Activated CD4-positive, alpha-beta memory T cell treated with anti-CD3 and anti-CD28 coated beads for 36 hours (primary cell): Measurements from ENCODE around the gene KPTN. TPM values are rescaled to one million over a fixed set of nuclear protein-coding genes. Genes with fewer than 3 reads are reported as not detected.

ENCODE experiments used
- CTCF ChIA-PET: fragments of 350-600 bp; sonication (Branson Sonifier 250); formaldehyde crosslinking; loops from one replicate; lab custom pipeline; 2021; ENCODE audit warnings: antibody characterized with exemption, inconsistent platforms; lab: Charles Lee
- POLR2A ChIA-PET: fragments of 350-600 bp; sonication (Branson Sonifier 250); formaldehyde crosslinking; loops from one replicate; lab custom pipeline; 2021; ENCODE audit warnings: antibody characterized with exemption; lab: Charles Lee
- DNase-seq: peaks from one replicate; pipeline ENCODE4 v3.0.0-alpha.2; 2020
- H3K27ac Mint-ChIP-seq: one replicate; pipeline ENCODE4 v1.8.0; 2021; ENCODE audit warnings: mixed read lengths
- H3K27me3 Mint-ChIP-seq: one replicate; pipeline ENCODE4 v1.8.0; 2021; ENCODE audit warnings: mixed read lengths
- H3K36me3 Mint-ChIP-seq: one replicate; pipeline ENCODE4 v1.8.0; 2021; ENCODE audit warnings: mixed read lengths
- H3K4me1 Mint-ChIP-seq: one replicate; pipeline ENCODE4 v1.8.0; 2021; ENCODE audit warnings: low read depth, mixed read lengths
- H3K4me3 Mint-ChIP-seq: one replicate; pipeline ENCODE4 v1.8.0; 2021; ENCODE audit warnings: mild to moderate bottlenecking, mixed read lengths
- H3K9me3 Mint-ChIP-seq: one replicate; pipeline ENCODE4 v1.8.0; 2021; ENCODE audit warnings: mixed read lengths
- intact Hi-C: fragments of 100-400 bp; cut with micrococcal nuclease; formaldehyde crosslinking; loops from one replicate; pipeline ENCODE4 v1.15.1; 2023
- total RNA-seq, 2 experiments: library from RNA; stranded (reverse); gene quantifications; one replicate each; pipeline ENCODE4 v1.2.3, GENCODE V29; 2021

KPTN gene
- total RNA-seq, 2 experiments from 2014 or later = 7.0 to 9.2 TPM

DNA sequence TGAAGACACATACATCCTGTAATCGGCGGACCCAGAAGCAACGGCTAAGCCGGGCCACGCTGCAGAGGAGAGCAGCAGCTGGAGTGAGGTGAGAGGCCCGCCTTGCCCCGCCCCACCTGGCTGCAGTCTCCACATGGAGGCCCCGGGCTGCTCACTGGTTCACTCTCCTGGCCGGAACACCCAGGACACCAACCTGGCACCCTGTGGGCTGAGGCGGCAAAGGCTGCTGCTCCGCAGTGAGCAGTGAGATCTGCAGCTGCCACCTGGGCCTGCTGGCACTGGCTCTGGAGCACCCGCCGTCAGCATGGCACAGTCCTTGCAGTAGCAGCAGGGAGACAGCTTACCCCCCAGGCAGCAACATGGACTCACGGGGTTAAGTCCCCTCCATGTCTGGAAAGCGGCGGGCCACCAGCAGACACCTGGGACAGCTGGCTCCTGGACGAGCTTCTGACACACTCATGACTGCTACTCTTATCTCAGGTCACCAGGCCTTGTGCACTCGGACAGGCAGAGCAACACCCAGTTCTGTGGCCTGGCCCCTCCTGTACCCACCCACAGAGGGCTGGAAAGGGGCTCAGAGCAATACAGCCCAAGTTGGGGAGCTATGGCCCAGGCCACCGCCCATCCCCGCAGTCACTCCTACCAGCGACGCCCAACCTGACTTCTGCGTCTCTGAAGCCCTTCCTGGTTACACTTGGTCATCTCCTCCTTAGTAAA lies 13.2 kb upstream of the KPTN start:
- intact Hi-C loops = no loop called here
- Mint-ChIP-seq H3K4me1 (no peaks in the 10 kb centered on the region), H3K27me3 (no peaks in the 10 kb centered on the region), H3K27ac (no peak overlapping the region), H3K4me3 (no peak overlapping the region), H3K9me3 (no peaks in the 10 kb centered on the region), H3K36me3 (peaks cover 3% of the 10 kb centered on the region)
- no peak for DNase-seq
- CTCF ChIA-PET = interaction anchor here (4.0 kb wide), 1 partner anchor 13 kb away, joined by 17 read pairs; the partner anchor contains the start of gene KPTN
- POLR2A ChIA-PET = no interaction called here

DNA sequence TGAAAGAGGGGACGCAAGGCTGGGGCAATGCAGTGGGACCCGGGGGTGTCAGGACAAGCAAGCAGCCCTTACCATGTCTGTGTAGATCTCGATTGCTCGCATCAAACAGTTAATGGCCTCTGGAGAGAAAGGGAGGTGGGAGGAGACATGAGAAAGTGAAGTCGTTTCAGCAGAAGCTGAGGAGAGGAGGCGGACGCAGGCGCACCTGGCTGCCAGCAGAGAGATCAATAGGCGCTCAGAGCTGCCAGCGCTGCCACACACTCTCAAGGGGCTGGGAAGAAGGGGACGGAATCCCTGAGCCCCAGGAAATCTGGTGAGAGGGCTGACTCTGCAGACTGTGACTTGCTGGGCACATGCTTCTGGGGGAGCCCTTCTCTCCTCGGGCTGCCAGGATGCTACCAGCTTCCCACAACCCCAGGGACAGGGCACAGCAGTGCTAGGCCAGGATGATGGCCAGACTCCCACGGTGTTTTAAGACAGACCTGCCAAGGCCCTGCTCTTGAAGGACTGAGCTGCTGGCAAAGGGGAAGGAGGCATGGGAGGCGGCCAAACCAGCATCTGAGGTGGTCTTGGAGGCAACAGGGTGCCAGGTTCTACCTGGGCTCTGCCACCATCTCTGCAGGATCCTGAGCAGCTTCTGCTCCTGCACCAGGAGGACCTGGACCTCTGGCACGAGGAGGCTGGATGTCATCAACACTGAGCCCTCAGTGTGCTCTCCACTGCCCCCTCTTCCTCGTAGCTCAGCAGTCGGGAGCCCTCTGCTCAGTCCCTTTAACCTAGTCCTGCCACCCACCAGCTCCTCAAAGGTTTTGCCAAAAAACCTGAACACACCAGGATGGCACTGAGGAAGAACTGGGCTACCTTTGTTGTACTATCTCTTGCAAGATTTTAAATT lies 11.7 kb upstream of the KPTN start:
- POLR2A ChIA-PET = interaction anchor here (1.0 kb wide), 1 partner anchor 12 kb away, joined by 4 read pairs; no protein-coding TSS in a partner anchor
- DNase-seq = no peak
- H3K4me1 Mint-ChIP-seq = no peaks in the 10 kb centered on the region
- H3K27ac Mint-ChIP-seq = no peak overlapping the region
- no peaks in the 10 kb centered on the region for H3K36me3 Mint-ChIP-seq
- intact Hi-C loops = no loop called here
- no peak overlapping the region for H3K4me3 Mint-ChIP-seq
- no peaks in the 10 kb centered on the region for H3K9me3 Mint-ChIP-seq
- CTCF ChIA-PET = interaction anchor here (4.0 kb wide), 1 partner anchor 11 kb away, joined by 17 read pairs; the partner anchor contains the start of gene KPTN
- no peaks in the 10 kb centered on the region for H3K27me3 Mint-ChIP-seq

DNA sequence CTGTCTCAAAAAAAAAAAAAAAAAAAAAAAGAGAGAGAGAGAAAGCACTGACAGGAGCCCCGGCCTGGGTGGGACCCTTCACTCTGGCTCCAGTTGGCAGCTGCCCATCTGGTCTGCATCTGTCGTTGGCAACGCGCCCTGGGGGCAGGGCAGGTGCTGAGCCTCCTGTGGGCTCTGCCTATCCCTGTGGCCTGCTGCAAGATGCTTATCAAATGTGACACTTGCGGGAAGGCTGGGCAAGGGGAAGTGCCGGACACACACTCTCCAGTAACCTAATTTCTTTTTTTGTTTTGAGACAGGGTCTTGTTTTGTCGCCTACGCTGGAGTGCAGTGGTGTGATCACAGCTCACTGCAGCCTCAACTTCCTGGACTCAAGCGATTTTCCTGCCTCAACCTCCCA lies 10.7 kb upstream of the KPTN start:
- intact Hi-C loops = no loop called here
- Mint-ChIP-seq H3K4me1 (no peaks in the 10 kb centered on the region), H3K27ac (no peak overlapping the region), H3K9me3 (no peaks in the 10 kb centered on the region), H3K36me3 (no peaks in the 10 kb centered on the region), H3K4me3 (no peak overlapping the region), H3K27me3 (no peaks in the 10 kb centered on the region)
- ChIA-PET POLR2A (interaction anchor here (0.6 kb wide), 1 partner anchor 610 kb away, joined by 3 read pairs; no protein-coding TSS in a partner anchor), CTCF (interaction anchor here (0.8 to 4.0 kb wide), 2 partner anchors 10 to 210 kb away, joined by 3 to 17 read pairs; partner anchors contain the start of gene KPTN)
- DNase-seq = no peak

DNA sequence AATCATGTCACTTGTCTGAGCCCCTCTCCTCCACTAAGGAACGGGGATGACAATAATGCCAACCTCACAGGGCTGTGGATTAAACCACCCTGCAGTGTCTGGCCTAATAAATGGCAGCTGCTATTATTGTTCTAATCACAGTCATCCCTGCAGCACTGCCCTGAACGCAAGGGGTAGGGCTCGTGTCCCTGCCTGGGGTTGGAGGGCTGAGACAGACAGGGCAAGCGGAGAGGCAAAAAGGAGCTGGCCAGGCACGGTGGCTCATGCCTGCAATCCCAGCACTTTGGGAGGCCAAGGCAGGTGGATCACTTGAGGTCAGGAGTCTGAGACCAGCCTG lies 10.2 kb upstream of the KPTN start:
- Mint-ChIP-seq H3K4me1 (no peaks in the 10 kb centered on the region), H3K9me3 (no peaks in the 10 kb centered on the region), H3K36me3 (no peaks in the 10 kb centered on the region), H3K27ac (no peak overlapping the region), H3K4me3 (no peak overlapping the region), H3K27me3 (no peaks in the 10 kb centered on the region)
- intact Hi-C loops = no loop called here
- POLR2A ChIA-PET = no interaction called here
- DNase-seq = no peak
- CTCF ChIA-PET = interaction anchor here (0.8 to 4.0 kb wide), 2 partner anchors 10 to 210 kb away, joined by 3 to 17 read pairs; partner anchors contain the start of gene KPTN

DNA sequence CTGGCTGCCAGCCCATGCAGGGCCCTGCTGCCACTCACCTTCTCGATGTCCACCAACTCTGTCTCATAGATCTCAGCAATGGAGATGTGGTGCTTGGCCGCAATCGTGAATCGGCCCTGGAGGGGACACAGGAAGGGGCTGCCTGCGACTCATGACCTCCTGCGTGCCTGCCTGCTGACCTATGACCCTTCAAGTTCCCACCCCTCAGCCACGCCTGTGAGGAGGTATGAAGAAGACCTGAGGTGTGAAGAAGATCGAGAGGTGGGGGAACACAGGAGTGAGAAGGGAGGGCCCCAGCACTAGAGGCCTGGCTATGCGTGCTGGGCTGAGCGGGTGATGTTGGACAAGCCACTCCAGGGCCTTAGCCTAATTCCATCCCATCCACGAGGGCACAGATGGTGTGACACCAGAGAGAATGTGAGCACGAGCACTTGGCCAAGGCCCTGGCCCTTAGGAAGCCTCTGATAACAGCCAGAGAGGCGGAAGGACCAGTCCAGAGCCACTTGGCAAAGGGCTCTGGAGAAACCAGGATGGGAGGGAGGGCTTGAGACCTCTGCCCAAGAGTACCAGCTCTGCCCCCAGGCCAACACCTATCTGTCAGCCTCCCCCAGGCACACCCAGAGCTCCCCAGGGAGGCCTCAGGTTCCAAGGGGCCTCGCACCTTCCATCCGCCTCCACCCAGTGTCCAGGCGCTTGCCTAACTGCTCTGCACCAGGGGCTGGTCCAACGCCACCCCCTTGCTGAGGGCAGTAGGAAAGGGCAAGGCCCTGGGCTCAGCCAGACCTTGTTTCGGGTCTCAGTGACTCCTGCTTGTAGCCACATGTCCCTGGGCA lies 9.6 kb upstream of the KPTN start:
- no peak overlapping the region for H3K27ac Mint-ChIP-seq
- H3K4me3 Mint-ChIP-seq = no peak overlapping the region
- intact Hi-C loops = no loop called here
- H3K9me3 Mint-ChIP-seq = no peaks in the 10 kb centered on the region
- ChIA-PET POLR2A (no interaction called here), CTCF (interaction anchor here (4.0 kb wide), 1 partner anchor 9 kb away, joined by 17 read pairs; the partner anchor contains the start of gene KPTN)
- no peaks in the 10 kb centered on the region for H3K27me3 Mint-ChIP-seq
- H3K36me3 Mint-ChIP-seq = no peaks in the 10 kb centered on the region
- no peaks in the 10 kb centered on the region for H3K4me1 Mint-ChIP-seq
- DNase-seq = no peak

DNA sequence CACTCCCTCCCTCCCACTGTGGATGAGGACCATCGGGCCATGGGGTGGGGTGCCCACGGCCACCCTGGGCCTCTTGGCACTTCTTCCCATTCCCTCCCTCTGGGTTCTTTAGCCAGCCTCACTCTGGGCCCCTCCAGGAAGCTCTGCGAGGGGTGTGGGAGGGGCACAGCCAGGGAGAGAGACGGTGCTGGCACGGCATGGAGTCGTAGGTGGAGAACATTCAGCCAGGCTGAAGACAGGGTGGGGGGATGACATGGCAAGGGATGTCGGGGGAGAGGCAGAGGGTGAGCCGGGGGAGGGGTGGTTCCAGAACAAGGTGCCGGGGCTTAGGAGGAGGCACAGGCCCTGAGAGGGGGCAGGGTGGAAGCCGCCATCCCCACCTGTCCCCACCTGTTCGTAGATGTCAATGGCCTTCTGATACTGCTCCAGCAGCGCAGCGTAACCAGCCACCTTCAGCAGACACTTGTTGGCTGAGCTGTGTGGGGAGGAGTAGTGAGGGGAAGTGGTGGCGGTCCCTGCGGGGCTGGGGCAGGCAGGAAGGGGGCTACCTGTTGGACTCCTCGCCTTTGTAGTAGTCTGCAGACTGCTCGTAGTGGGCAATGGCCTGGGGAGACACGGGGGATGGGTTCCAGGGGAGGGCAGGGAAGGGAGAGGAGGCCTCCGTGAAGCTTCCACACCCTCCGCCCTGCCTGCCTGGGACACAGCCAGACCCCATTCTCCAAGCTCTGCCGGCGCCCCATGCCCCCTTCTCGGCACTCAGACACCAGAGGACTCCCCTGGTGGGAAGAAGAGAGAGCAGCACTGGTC lies 8.8 kb upstream of the KPTN start:
- no peak overlapping the region for H3K4me3 Mint-ChIP-seq

DNA sequence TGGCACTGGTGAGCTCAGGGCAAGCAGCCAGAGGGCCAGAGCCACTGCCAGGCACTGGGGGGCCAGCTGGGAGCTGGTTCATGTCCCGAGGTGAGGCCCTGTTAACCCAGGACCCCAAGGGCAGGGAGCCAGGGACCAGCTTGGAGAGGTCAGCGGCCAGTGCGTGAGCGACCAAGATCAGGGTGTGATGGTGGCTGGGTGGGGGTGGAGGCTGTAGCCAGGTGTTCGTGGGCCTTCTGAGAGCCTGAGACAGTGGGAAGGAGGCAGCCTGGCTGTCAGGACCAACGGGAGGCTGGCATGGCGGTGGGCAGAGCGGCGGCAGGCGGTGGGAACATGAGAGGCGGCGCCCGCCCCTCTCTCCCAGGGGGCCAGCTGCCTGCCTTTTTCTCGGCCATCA lies 8.1 kb upstream of the KPTN start:
- no peaks in the 10 kb centered on the region for H3K9me3 Mint-ChIP-seq
- no peaks in the 10 kb centered on the region for H3K27me3 Mint-ChIP-seq
- intact Hi-C loops = no loop called here
- no peaks in the 10 kb centered on the region for H3K4me1 Mint-ChIP-seq
- no peak for DNase-seq
- ChIA-PET POLR2A (no interaction called here), CTCF (no interaction called here)
- no peaks in the 10 kb centered on the region for H3K36me3 Mint-ChIP-seq
- no peak overlapping the region for H3K27ac Mint-ChIP-seq
- H3K4me3 Mint-ChIP-seq = no peak overlapping the region

More for the DNA sequence above, 8.8 kb upstream of the KPTN start:
- intact Hi-C loops = no loop called here
- Mint-ChIP-seq H3K9me3 (no peaks in the 10 kb centered on the region), H3K4me1 (no peaks in the 10 kb centered on the region), H3K27ac (no peak overlapping the region), H3K27me3 (no peaks in the 10 kb centered on the region), H3K36me3 (no peaks in the 10 kb centered on the region)
- DNase-seq = no peak
- POLR2A ChIA-PET = no interaction called here
- CTCF ChIA-PET = no interaction called here

DNA sequence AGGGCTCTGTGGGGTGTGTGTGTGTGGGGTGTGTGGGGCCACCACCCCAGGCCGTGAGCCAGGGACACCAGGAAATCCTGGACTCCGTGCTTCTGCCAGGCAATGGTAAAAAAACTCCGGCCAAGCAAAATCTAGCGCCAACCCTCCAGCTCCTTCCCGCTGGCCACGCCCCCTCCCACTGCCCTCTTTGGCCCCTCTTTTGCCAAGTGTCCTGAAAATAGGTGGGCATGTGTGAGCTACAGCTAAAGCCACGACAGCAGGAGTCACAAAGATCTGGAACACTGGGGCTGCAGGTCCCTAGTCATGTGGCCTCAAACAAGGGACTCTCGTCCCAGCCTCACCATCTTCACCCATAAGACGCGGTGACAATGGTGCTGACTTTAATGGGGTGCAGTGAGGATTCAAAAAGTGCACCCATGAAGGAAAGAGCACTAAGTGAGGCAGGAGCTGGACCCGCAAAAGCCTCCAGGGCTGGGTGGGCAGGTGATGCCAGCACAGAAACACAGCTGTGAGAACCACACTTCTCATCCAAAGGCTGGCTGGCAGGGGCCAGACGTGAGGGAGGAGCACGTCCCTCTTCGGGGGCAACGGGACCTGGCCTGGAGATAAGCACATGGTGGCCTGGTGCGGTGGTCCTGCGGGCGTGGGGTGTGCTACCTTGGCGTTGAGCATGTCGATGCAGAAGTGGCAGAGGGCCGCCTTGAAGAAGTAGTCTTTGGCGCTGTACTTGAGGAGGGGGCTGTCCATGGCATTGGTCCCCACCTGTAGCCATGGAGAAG lies 7.5 kb upstream of the KPTN start:
- intact Hi-C loops = no loop called here
- H3K27ac Mint-ChIP-seq = no peak overlapping the region
- POLR2A ChIA-PET = no interaction called here
- no peaks in the 10 kb centered on the region for H3K9me3 Mint-ChIP-seq
- H3K36me3 Mint-ChIP-seq = no peaks in the 10 kb centered on the region
- H3K4me3 Mint-ChIP-seq = no peak overlapping the region
- peaks cover 1% of the 10 kb centered on the region for H3K4me1 Mint-ChIP-seq
- H3K27me3 Mint-ChIP-seq = no peaks in the 10 kb centered on the region
- DNase-seq = no peak
- CTCF ChIA-PET = interaction anchor here (1.0 to 1.1 kb wide), 2 partner anchors 109 to 222 kb away, joined by 3 read pairs; partner anchors contain the start of gene EHD2

DNA sequence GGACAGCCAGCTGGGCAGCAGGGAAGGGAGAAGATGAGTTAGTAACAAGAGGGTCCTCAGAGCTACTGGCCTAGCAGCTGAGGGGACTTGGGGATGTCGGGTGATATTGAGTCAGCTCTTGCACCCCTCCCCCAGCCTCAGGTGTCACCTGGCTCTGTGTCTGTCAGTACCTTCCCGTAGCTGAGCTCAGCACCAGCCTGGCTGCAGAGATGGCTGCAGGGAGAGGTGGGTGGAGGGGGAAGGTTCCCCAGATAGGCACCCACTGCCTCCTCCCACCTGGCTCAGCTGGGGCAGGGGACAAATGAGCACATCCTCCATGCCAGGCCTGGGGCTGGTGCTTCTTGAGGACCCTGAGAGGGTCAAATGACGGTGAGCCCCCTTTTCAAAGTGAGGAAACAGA lies 6.8 kb upstream of the KPTN start:
- H3K27me3 Mint-ChIP-seq = no peaks in the 10 kb centered on the region
- ChIA-PET CTCF (interaction anchor here (1.0 to 1.1 kb wide), 2 partner anchors 109 to 222 kb away, joined by 3 read pairs; partner anchors contain the start of gene EHD2), POLR2A (no interaction called here)
- no peaks in the 10 kb centered on the region for H3K9me3 Mint-ChIP-seq
- intact Hi-C loops = no loop called here
- no peak for DNase-seq
- no peak overlapping the region for H3K27ac Mint-ChIP-seq
- no peak overlapping the region for H3K4me3 Mint-ChIP-seq
- H3K36me3 Mint-ChIP-seq = no peaks in the 10 kb centered on the region
- peaks cover 6% of the 10 kb centered on the region for H3K4me1 Mint-ChIP-seq

DNA sequence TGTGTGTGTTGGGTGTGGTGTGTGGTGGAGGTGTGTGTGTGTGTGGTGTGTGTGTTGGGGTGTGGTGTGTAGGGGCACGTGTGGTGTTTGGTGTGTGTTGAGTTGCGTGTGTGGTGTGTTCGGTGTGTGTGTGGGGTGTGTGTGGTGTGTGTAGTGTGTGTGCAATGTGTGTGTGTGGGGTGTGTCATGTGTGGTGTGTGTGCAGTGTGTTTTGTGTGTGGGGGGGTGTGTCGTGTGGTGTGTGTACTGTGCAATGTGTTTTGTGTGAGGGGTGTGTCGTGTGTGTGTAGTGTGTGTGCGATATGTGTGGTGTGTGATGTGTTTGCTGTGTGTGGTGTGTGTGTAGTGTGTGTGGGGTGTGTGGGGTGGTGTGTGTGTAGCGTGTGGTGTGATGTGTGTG lies 6.0 kb upstream of the KPTN start:
- H3K27me3 Mint-ChIP-seq = no peaks in the 10 kb centered on the region
- ChIA-PET POLR2A (no interaction called here), CTCF (no interaction called here)
- DNase-seq = no peak
- no peak overlapping the region for H3K4me3 Mint-ChIP-seq
- intact Hi-C loops = no loop called here
- H3K27ac Mint-ChIP-seq = no peak overlapping the region
- peaks cover 12% of the 10 kb centered on the region for H3K4me1 Mint-ChIP-seq
- H3K9me3 Mint-ChIP-seq = no peaks in the 10 kb centered on the region
- peaks cover 3% of the 10 kb centered on the region for H3K36me3 Mint-ChIP-seq
